H1 (cell line): ENCODE measurements around the gene L3HYPDH. TPM values are rescaled to one million over a fixed set of nuclear protein-coding genes. Genes with fewer than 3 reads are reported as not detected.

Experiments used
- CTCF ChIA-PET: fragments of 300-600 bp; sonication (Branson Sonifier 250); formaldehyde crosslinking; loops from one replicate; lab custom pipeline; 2021; ENCODE audit not compliant: partially characterized antibody; lab: Charles Lee
- POLR2A ChIA-PET: fragments of 300-600 bp; sonication (Branson Sonifier 250); formaldehyde crosslinking; loops from one replicate; lab custom pipeline; 2021; ENCODE audit warnings: inconsistent platforms; ENCODE audit not compliant: partially characterized antibody; lab: Charles Lee
- DNase-seq, 2 experiments: peaks; one replicate each; pipeline versions ENCODE4 v3.0.0 to v3.0.0-alpha.2; 2010 to 2022; ENCODE audit warnings: low spot score in 2 of 2, low read depth in 1 of 2, mixed read lengths in 1 of 2
- FAIRE-seq: peaks from 2 replicates; lab custom pipeline; 2011; peaks lifted over from hg19 to GRCh38; lab: Jason Lieb, UNC
- H2AFZ ChIP-seq: 2 replicates; pipeline ENCODE4 v1.8.1; 2012; ENCODE audit warnings: low read length, inconsistent platforms
- H2AK5ac ChIP-seq: 2 replicates; pipeline ENCODE4 v1.6.1; 2013; ENCODE audit warnings: low read depth, low read length
- H2BK120ac ChIP-seq: replicated peaks from 2 replicates; pipeline ENCODE3; 2013; ENCODE audit warnings: low read depth, low read length, inconsistent platforms
- H2BK12ac ChIP-seq: 2 replicates; pipeline ENCODE4 v1.6.1; 2013; ENCODE audit warnings: low read depth, low read length
- H2BK15ac ChIP-seq: 2 replicates; pipeline ENCODE4 v1.6.1; 2013; ENCODE audit warnings: low read length
- H2BK20ac ChIP-seq: 2 replicates; pipeline ENCODE4 v1.6.1; 2013; ENCODE audit warnings: low read length
- H2BK5ac ChIP-seq: 2 replicates; pipeline ENCODE4 v1.6.1; 2013; ENCODE audit warnings: low read depth, low read length
- H3K14ac ChIP-seq: 2 replicates; pipeline ENCODE4 v1.6.1; 2013; ENCODE audit warnings: inconsistent platforms; ENCODE audit not compliant: insufficient read length
- H3K18ac ChIP-seq: 2 replicates; pipeline ENCODE4 v1.6.1; 2013; ENCODE audit warnings: low read length; ENCODE audit errors: extremely low read depth
- H3K23ac ChIP-seq: 2 replicates; pipeline ENCODE4 v1.6.1; 2013; ENCODE audit warnings: inconsistent platforms; ENCODE audit not compliant: insufficient read length
- H3K23me2 ChIP-seq: 2 replicates; pipeline ENCODE4 v1.6.1; 2013; ENCODE audit warnings: low read depth, low read length
- H3K27ac ChIP-seq: 2 replicates; pipeline ENCODE4 v1.6.1; 2011; ENCODE audit warnings: low read depth, low read length, inconsistent platforms
- H3K27me3 ChIP-seq, 4 experiments: replicated peaks in 1 of 4; 1 replicate in 1 of 4; 2 replicates in 3 of 4; pipeline versions ENCODE4 v1.6.1 to v1.8.1; 2011 to 2013; ENCODE audit warnings: low read length in 3 of 4, mild to moderate bottlenecking in 3 of 4, inconsistent platforms in 2 of 4, mixed read lengths in 2 of 4, moderate library complexity in 1 of 4; ENCODE audit not compliant: control insufficient read depth in 3 of 4, insufficient read depth in 3 of 4; ENCODE audit errors: extremely low read depth in 1 of 4
- H3K36me3 ChIP-seq, 4 experiments: 2 replicates each; pipeline versions ENCODE4 v1.6.1 to v1.8.1; 2011 to 2013; ENCODE audit warnings: mild to moderate bottlenecking in 4 of 4, low read length in 3 of 4, moderate library complexity in 2 of 4, control low read depth in 1 of 4, inconsistent platforms in 1 of 4; ENCODE audit not compliant: insufficient read depth in 4 of 4, control insufficient read depth in 2 of 4
- H3K4ac ChIP-seq: replicated peaks from 2 replicates; pipeline ENCODE3; 2013; ENCODE audit warnings: low read length, low read depth, mixed read lengths, inconsistent platforms; ENCODE audit not compliant: insufficient read length
- H3K4me1 ChIP-seq, 4 experiments: replicated peaks in 1 of 4; 1 replicate in 1 of 4; 2 replicates in 3 of 4; pipeline versions ENCODE4 v1.6.1 to v1.8.1; 2011 to 2013; ENCODE audit warnings: low read length in 3 of 4, inconsistent platforms in 2 of 4, mixed read lengths in 1 of 4; ENCODE audit not compliant: insufficient read depth in 4 of 4, control insufficient read depth in 3 of 4
- H3K4me2 ChIP-seq, 2 experiments: 2 replicates each; pipeline versions ENCODE4 v1.6.1 to v1.8.1; 2011 to 2013; ENCODE audit warnings: low read depth in 2 of 2, low read length in 2 of 2, control low read depth in 1 of 2, inconsistent platforms in 1 of 2, mild to moderate bottlenecking in 1 of 2; ENCODE audit not compliant: insufficient read depth in 1 of 2
- H3K4me3 ChIP-seq, 4 experiments: fragments of 200-600, 300-600 bp in 1 of 4; sonication (generic), shearing (Covaris generic), sonication (Bioruptor Twin) in 1 of 4; 2 replicates each; pipeline versions ENCODE4 v1.5.1 to v1.8.1; 2011 to 2016; ENCODE audit warnings: low read length in 4 of 4, low read depth in 3 of 4, control low read depth in 2 of 4, inconsistent platforms in 2 of 4, mild to moderate bottlenecking in 2 of 4, mixed read lengths in 1 of 4, moderate library complexity in 1 of 4; ENCODE audit not compliant: insufficient read depth in 2 of 4; ENCODE audit errors: extremely low read depth in 1 of 4
- H3K56ac ChIP-seq: replicated peaks from 2 replicates; pipeline ENCODE3; 2013; ENCODE audit warnings: low read depth, mild to moderate bottlenecking, mixed read lengths, low read length, inconsistent platforms; ENCODE audit not compliant: insufficient read length
- H3K79me1 ChIP-seq: 2 replicates; pipeline ENCODE4 v1.6.1; 2013; ENCODE audit warnings: low read depth, low read length, control low read depth
- H3K79me2 ChIP-seq, 2 experiments: 2 replicates each; pipeline versions ENCODE4 v1.6.1 to v1.8.1; 2012 to 2013; ENCODE audit warnings: low read length in 2 of 2, mild to moderate bottlenecking in 2 of 2, inconsistent platforms in 1 of 2; ENCODE audit not compliant: insufficient read depth in 2 of 2, control insufficient read depth in 1 of 2
- H3K9ac ChIP-seq, 4 experiments: replicated peaks in 1 of 4; 1 replicate in 1 of 4; 2 replicates in 3 of 4; pipeline versions ENCODE4 v1.6.1 to v1.8.1; 2011 to 2013; ENCODE audit warnings: low read depth in 3 of 4, low read length in 3 of 4, control low read depth in 2 of 4, mild to moderate bottlenecking in 2 of 4, moderate library complexity in 2 of 4, inconsistent platforms in 1 of 4; ENCODE audit errors: extremely low read depth in 1 of 4
- H3K9me3 ChIP-seq, 2 experiments: 2 replicates each; pipeline versions ENCODE4 v1.6.1 to v1.8.1; 2012 to 2013; ENCODE audit warnings: mild to moderate bottlenecking in 2 of 2, moderate library complexity in 2 of 2, control low read depth in 1 of 2, inconsistent platforms in 1 of 2, low read depth in 1 of 2, low read length in 1 of 2, mixed read lengths in 1 of 2; ENCODE audit not compliant: insufficient read depth in 2 of 2
- H4K20me1 ChIP-seq, 2 experiments: replicated peaks in 1 of 2; 2 replicates each; pipeline versions ENCODE3 to v1.8.1; 2011 to 2013; ENCODE audit warnings: inconsistent platforms in 2 of 2, low read length in 2 of 2, mild to moderate bottlenecking in 1 of 2; ENCODE audit not compliant: insufficient read depth in 2 of 2, control insufficient read depth in 1 of 2
- H4K5ac ChIP-seq: 2 replicates; pipeline ENCODE4 v1.6.1; 2013; ENCODE audit warnings: low read length, low read depth, mixed read lengths, inconsistent platforms; ENCODE audit not compliant: insufficient read length
- H4K8ac ChIP-seq: 2 replicates; pipeline ENCODE4 v1.8.0; 2013; ENCODE audit warnings: mild to moderate bottlenecking, moderate library complexity, low read length, inconsistent platforms; ENCODE audit not compliant: insufficient read depth; ENCODE audit errors: extremely low read depth
- H4K91ac ChIP-seq: replicated peaks from 2 replicates; pipeline ENCODE3; 2013; ENCODE audit warnings: low read length, mixed read lengths, inconsistent platforms; ENCODE audit not compliant: insufficient read length
- BACH1 ChIP-seq: IDR thresholded peaks from 2 replicates; pipeline ENCODE4 v1.6.1; 2012; ENCODE audit warnings: low read length, improper control_type of control experiment
- CREB1 ChIP-seq: IDR thresholded peaks from 2 replicates; pipeline ENCODE4 v1.6.1; 2012; ENCODE audit warnings: inconsistent platforms
- GABPA ChIP-seq: IDR thresholded peaks from 2 replicates; pipeline ENCODE4 v1.6.1; 2011; ENCODE audit warnings: mild to moderate bottlenecking, low read length, moderate library complexity, borderline replicate concordance; ENCODE audit not compliant: insufficient read depth
- RBBP5 ChIP-seq: IDR thresholded peaks from 2 replicates; pipeline ENCODE4 v1.7.1; 2012; ENCODE audit warnings: low read depth, mild to moderate bottlenecking, inconsistent platforms, low read length, moderate library complexity, borderline replicate concordance
- SP2 ChIP-seq: IDR thresholded peaks from 2 replicates; pipeline ENCODE4 v1.6.1; 2012; ENCODE audit warnings: mild to moderate bottlenecking, low read length, inconsistent platforms
- SRF ChIP-seq: IDR thresholded peaks from 2 replicates; pipeline ENCODE4 v1.6.1; 2011; ENCODE audit warnings: mild to moderate bottlenecking, low read depth, low read length, moderate library complexity
- SUZ12 ChIP-seq: fragments of 200-600 bp; sonication (generic); IDR thresholded peaks from 2 replicates; pipeline ENCODE4 v1.6.1; 2012; ENCODE audit warnings: mild to moderate bottlenecking, inconsistent platforms, low read length, moderate library complexity, mixed read lengths
- WGBS, 2 experiments: shearing (Covaris generic) in 1 of 2; methylation state at CpG; one replicate each; pipeline versions ENCODE4 v1.1.6 to v1.1.7; 2013 to 2015; ENCODE audit warnings: low lambda C conversion rate in 2 of 2, mixed read lengths in 2 of 2, inconsistent platforms in 1 of 2, low coverage in 1 of 2, missing lambda C conversion rate in 1 of 2; ENCODE audit not compliant: insufficient replicate concordance in 2 of 2, insufficient coverage in 1 of 2, insufficient read length in 1 of 2; ENCODE audit errors: extremely low coverage in 1 of 2, missing lambda C conversion rate in 1 of 2; 5-methylcytosine and 5-hydroxymethylcytosine counted together
- polyA plus RNA-seq, 7 experiments: library from polyadenylated mRNA; depleted of rRNA in 3 of 7; stranded (reverse) in 5 of 7; unstranded in 2 of 7; fragments of >200 nt in 5 of 7; fragments of 200-250 nt in 2 of 7; gene quantifications; 1 replicate in 5 of 7; 2 replicates in 1 of 7; 4 replicates in 1 of 7; pipeline versions ENCODE4 v1.2.1 to v1.2.3, GENCODE V29; 2011 to 2013; ENCODE audit warnings: missing spikeins in 2 of 7, mixed read lengths in 2 of 7
- total RNA-seq: library from RNA; stranded (reverse); fragmentation: NEBNext Ultra II Directional; extraction: Animal tissue kit (Norgen Biotek cat#: 25700); gene quantifications from 2 replicates; pipeline ENCODE4 v1.2.1, GENCODE V29; 2021
- TF ChIP-seq, protein P1 (sequence below), 3 experiments: IDR thresholded peaks; 1 replicate in 2 of 3; 2 replicates in 1 of 3; pipeline versions ENCODE4 v1.5.1 to v1.6.1; 2011; ENCODE audit warnings: low read length in 3 of 3, mild to moderate bottlenecking in 3 of 3, inconsistent platforms in 2 of 3, low read depth in 1 of 3, moderate library complexity in 1 of 3; ENCODE audit not compliant: insufficient read depth in 1 of 3; ENCODE audit errors: control extremely low read depth in 1 of 3

The L3HYPDH gene
- total and polyA plus RNA-seq, 2 of the 8 experiments (the other 6 are each of a cell fraction or from before 2014, with no cell fraction given) = 11.2 to 15.8 TPM

DNA sequence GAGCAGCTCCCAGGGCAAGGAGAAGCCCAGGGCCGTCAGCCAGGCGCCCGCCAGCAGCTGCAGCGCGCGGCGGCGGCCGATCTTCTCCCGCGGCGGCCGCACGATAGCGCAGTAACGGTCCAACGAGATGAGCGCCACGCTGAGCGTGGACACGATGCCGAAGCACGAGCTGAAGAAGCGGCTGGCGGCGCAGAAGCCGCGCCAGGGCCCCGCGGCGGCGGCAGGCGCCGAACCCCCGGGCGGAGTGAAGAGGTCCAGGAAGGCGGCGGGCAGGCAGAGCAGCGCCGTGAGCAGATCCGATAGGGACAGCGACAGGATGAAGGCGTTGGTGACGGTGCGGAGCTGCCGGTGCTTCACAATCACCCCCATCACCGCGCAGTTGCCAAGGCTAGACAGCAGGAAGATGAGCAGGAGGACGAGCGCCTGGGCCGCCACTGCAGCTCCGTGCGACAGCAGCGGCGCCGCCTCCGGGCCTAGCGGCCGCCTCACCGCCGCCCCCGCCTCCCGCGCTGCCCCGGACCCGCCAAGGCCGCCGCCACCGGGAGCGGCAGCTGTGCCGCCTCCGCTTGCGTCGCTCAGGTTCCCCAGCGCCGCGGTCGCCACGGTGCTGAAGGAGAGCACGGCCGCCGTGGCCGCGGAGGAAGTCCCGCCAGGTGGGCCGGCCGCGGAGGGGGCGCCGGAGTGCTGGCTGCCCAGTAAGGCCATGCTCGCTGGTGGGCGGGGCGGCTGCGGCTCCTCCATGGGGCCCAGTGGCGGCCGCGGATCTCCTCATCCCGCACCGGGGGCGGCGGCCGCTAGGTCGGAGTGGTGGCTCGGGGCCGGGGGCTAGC, 19.5 kb downstream of the L3HYPDH start:
- H3K4ac ChIP-seq = peak overlapping the region; percentile 63
- H3K56ac ChIP-seq = no peak overlapping the region
- no peak overlapping the region for H3K14ac ChIP-seq
- H4K91ac ChIP-seq = no peak overlapping the region
- no peak overlapping the region for H2BK120ac ChIP-seq
- DNase-seq (peak in 1 of 2 experiments; percentile 79), FAIRE-seq (no peak)
- H2AFZ ChIP-seq = peak overlapping the region; percentile 89; the same call in 1 of the 2 replicates
- peaks cover 0 to 23% (median 13%) of the 10 kb centered on the region in 4 experiments; a peak in 6 of 7 replicates for H3K27me3 ChIP-seq
- H3K23me2 ChIP-seq = peaks cover 15% of the 10 kb centered on the region; the same call in 1 of the 2 replicates
- WGBS, 2 experiments = 2% methylated on average over 55 of the region's 105 CpGs; no CpG with 5 or more reads in 1 of the 2 experiments
- no peaks in the 10 kb centered on the region for H3K9me3 ChIP-seq
- H3K27ac ChIP-seq = no peak overlapping the region
- no peak overlapping the region for H3K23ac ChIP-seq
- no peaks in the 10 kb centered on the region for H3K36me3 ChIP-seq
- no peak overlapping the region for H2BK20ac ChIP-seq
- ChIA-PET CTCF (interaction anchor here (1.5 to 2.6 kb wide), 2 partner anchors 10 to 43 kb away, joined by 4 to 11 read pairs; no protein-coding TSS in a partner anchor), POLR2A (interaction anchor here (0.6 to 1.8 kb wide), 4 partner anchors 9 to 19 kb away, joined by 3 to 6 read pairs (median 6); partner anchors contain the start of genes JKAMP and L3HYPDH)
- H2BK15ac ChIP-seq = no peak overlapping the region
- H3K18ac ChIP-seq = no peak overlapping the region
- no peak overlapping the region for H2BK12ac ChIP-seq
- peaks cover 0 to 7% of the 10 kb centered on the region in 2 experiments for H4K20me1 ChIP-seq
- H3K4me2 ChIP-seq = peak overlapping the region; percentile 75 to 97
- H2BK5ac ChIP-seq = no peak overlapping the region
- H3K4me1 ChIP-seq = peaks cover 0 to 10% (median 4%) of the 10 kb centered on the region in 4 experiments; a peak in 4 of 7 replicates
- H4K5ac ChIP-seq = no peak overlapping the region
- H3K79me2 ChIP-seq = no peaks in the 10 kb centered on the region
- no peaks in the 10 kb centered on the region for H3K79me1 ChIP-seq
- no peak overlapping the region for H2AK5ac ChIP-seq
- H3K4me3 ChIP-seq = peak overlapping the region; percentile 46 to 74 (median 53)
- H4K8ac ChIP-seq = peak overlapping the region; percentile 76; the same call in 1 of the 2 replicates
- H3K9ac ChIP-seq = peak overlapping the region in 1 of 4 experiments; percentile 35; a peak in 2 of 7 replicates
- TF ChIP-seq SP2 (no peak), CREB1 (no peak), RBBP5 (0 out of 2 replicates have a peak, but pooled peaks have one; percentile 61), BACH1 (no peak), GABPA (0 out of 2 replicates have a peak, but pooled peaks have one; percentile 42), SUZ12 (0 out of 2 replicates have a peak, but pooled peaks have one; percentile 39), SRF (no peak)
- TF ChIP-seq, protein P1, sequence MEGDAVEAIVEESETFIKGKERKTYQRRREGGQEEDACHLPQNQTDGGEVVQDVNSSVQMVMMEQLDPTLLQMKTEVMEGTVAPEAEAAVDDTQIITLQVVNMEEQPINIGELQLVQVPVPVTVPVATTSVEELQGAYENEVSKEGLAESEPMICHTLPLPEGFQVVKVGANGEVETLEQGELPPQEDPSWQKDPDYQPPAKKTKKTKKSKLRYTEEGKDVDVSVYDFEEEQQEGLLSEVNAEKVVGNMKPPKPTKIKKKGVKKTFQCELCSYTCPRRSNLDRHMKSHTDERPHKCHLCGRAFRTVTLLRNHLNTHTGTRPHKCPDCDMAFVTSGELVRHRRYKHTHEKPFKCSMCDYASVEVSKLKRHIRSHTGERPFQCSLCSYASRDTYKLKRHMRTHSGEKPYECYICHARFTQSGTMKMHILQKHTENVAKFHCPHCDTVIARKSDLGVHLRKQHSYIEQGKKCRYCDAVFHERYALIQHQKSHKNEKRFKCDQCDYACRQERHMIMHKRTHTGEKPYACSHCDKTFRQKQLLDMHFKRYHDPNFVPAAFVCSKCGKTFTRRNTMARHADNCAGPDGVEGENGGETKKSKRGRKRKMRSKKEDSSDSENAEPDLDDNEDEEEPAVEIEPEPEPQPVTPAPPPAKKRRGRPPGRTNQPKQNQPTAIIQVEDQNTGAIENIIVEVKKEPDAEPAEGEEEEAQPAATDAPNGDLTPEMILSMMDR (IDR thresholded peaks at IDR 0.05; ENCODE audit: control extremely low read depth in 1 of 3, insufficient read depth in 1 of 3, low read depth in 1 of 3, low read length in 3 of 3) = 0 out of 4 replicates have a peak, but pooled peaks of 1 of the 3 experiments have one; percentile 6
